Caco-2 (cell line): ENCODE data around the gene SBNO1. TPM values are rescaled to one million over a fixed set of nuclear protein-coding genes. Genes with fewer than 3 reads are reported as not detected.
"Not testable (repeated sequence)": the region's sequence is repeated elsewhere in the genome, so short reads cannot be mapped to it uniquely, and the experiment has no call there.

Experiments used
- BruUV-seq: library from RNA; stranded (reverse); fragments of 400-500 nt; replicated peaks from 2 replicates; lab custom pipeline; 2021; lab: Mats Ljungman, UMichigan
- CTCF ChIA-PET: fragments of 300-600 bp; sonication (Branson Sonifier 250); formaldehyde crosslinking; loops from one replicate; lab custom pipeline; 2022; ENCODE audit warnings: antibody characterized with exemption; lab: Charles Lee
- POLR2A ChIA-PET: fragments of 300-600 bp; sonication (Branson Sonifier 250); formaldehyde crosslinking; loops from one replicate; lab custom pipeline; 2022; ENCODE audit warnings: antibody characterized with exemption; lab: Charles Lee
- DNase-seq, 2 experiments: peaks; one replicate each; pipeline versions ENCODE4 v3.0.0 to v3.0.0-alpha.2; 2020 to 2022
- H3K27me3 ChIP-seq: replicated peaks from 2 replicates; pipeline ENCODE4 v1.6.0; 2011; ENCODE audit warnings: low read length; ENCODE audit not compliant: control insufficient read depth, insufficient read depth
- H3K36me3 ChIP-seq: 2 replicates; pipeline ENCODE4 v1.5.1; 2011; ENCODE audit warnings: low read length; ENCODE audit not compliant: control insufficient read depth, insufficient read depth
- H3K4me1 ChIP-seq: fragments of 250-450 bp; sonication (Bioruptor Pico); 2 replicates; pipeline ENCODE4 v1.5.1; 2020; ENCODE audit warnings: mild to moderate bottlenecking
- H3K4me3 ChIP-seq: 2 replicates; pipeline ENCODE4 v1.5.1; 2011; ENCODE audit warnings: low read depth, mild to moderate bottlenecking, control low read depth, low read length
- H3K9me3 ChIP-seq: fragments of 250-450 bp; sonication (Bioruptor Pico); 2 replicates; pipeline ENCODE4 v1.5.1; 2020; ENCODE audit warnings: mild to moderate bottlenecking, moderate library complexity
- H3K27ac Mint-ChIP-seq: one replicate; pipeline ENCODE4 v1.8.0; 2022; ENCODE audit warnings: mixed read lengths; ENCODE audit not compliant: unreplicated experiment
- H3K27me3 Mint-ChIP-seq: one replicate; pipeline ENCODE4 v1.8.0; 2022; ENCODE audit warnings: mixed read lengths; ENCODE audit not compliant: insufficient read depth, unreplicated experiment
- H3K36me3 Mint-ChIP-seq: one replicate; pipeline ENCODE4 v1.8.0; 2022; ENCODE audit warnings: mild to moderate bottlenecking, mixed read lengths; ENCODE audit not compliant: insufficient read depth, unreplicated experiment
- H3K4me1 Mint-ChIP-seq: one replicate; pipeline ENCODE4 v1.8.0; 2022; ENCODE audit warnings: low read depth, mixed read lengths; ENCODE audit not compliant: unreplicated experiment
- H3K4me3 Mint-ChIP-seq: one replicate; pipeline ENCODE4 v1.8.0; 2022; ENCODE audit warnings: mild to moderate bottlenecking, moderate library complexity, mixed read lengths; ENCODE audit not compliant: unreplicated experiment
- H3K9me3 Mint-ChIP-seq: one replicate; pipeline ENCODE4 v1.8.0; 2022; ENCODE audit warnings: mixed read lengths; ENCODE audit not compliant: unreplicated experiment
- CTCF ChIP-seq, 2 experiments: fragments of 200-600 bp in 1 of 2; IDR thresholded peaks; 1 replicate in 1 of 2; 2 replicates in 1 of 2; pipeline versions ENCODE4 v1.5.1 to v1.8.0; 2011 to 2022; ENCODE audit warnings: antibody characterized with exemption in 1 of 2, control low read depth in 1 of 2, inconsistent platforms in 1 of 2, low read depth in 1 of 2, low read length in 1 of 2, mild to moderate bottlenecking in 1 of 2, moderate library complexity in 1 of 2; ENCODE audit not compliant: insufficient read depth in 1 of 2, severe bottlenecking in 1 of 2, unreplicated experiment in 1 of 2
- intact Hi-C: fragments of 100-400 bp; cut with micrococcal nuclease; formaldehyde crosslinking; loops from one replicate; pipeline ENCODE4 v1.10.0; 2022; ENCODE audit not compliant: unreplicated experiment
- total RNA-seq: library from RNA; stranded (reverse); gene quantifications from 2 replicates; pipeline ENCODE4 v1.2.3, GENCODE V29; 2022

SBNO1 gene
- total RNA-seq, 1 experiment from 2014 or later = 53.8 TPM

- DNase-seq, H3K27me3 Mint-ChIP-seq, H3K4me1 ChIP-seq, BruUV-seq, H3K9me3 ChIP-seq, H3K4me3 Mint-ChIP-seq, H3K36me3 ChIP-seq, H3K27me3 ChIP-seq, intact Hi-C loops, H3K27ac Mint-ChIP-seq, H3K4me1 Mint-ChIP-seq, H3K9me3 Mint-ChIP-seq, H3K4me3 ChIP-seq, CTCF ChIA-PET: not testable (repeated sequence)
- POLR2A ChIA-PET = interaction anchor here (0.6 kb wide), 1 partner anchor 1181 kb away, joined by 6 read pairs; no protein-coding TSS in a partner anchor
- peaks cover 64% of the 10 kb centered on the region for H3K36me3 Mint-ChIP-seq
These were observed 42.6 kb upstream of the SBNO1 start for GRCh38 chr12:123407269-123407668.

GRCh38 chr12:123404581-123404980, 39.9 kb upstream of the SBNO1 start:
- intact Hi-C loops = no loop called here
- BruUV-seq = no TSS peak
- Mint-ChIP-seq H3K9me3 (no peaks in the 10 kb centered on the region), H3K4me1 (no peaks in the 10 kb centered on the region), H3K27ac (no peak overlapping the region), H3K36me3 (peaks cover 77% of the 10 kb centered on the region), H3K27me3 (no peaks in the 10 kb centered on the region), H3K4me3 (no peak overlapping the region)
- no peaks in the 10 kb centered on the region for H3K9me3 ChIP-seq
- ChIA-PET POLR2A (no interaction called here), CTCF (no interaction called here)
- no peak for DNase-seq
- no peaks in the 10 kb centered on the region for H3K27me3 ChIP-seq
- H3K4me3 ChIP-seq = no peak overlapping the region
- H3K4me1 ChIP-seq = no peaks in the 10 kb centered on the region
- no peaks in the 10 kb centered on the region; the same call in 1 of the 2 replicates for H3K36me3 ChIP-seq
- TF ChIP-seq CTCF (IDR thresholded peaks at IDR 0.05; ENCODE audit: insufficient read depth in 1 of 2, low read depth in 1 of 2, low read length in 1 of 2, severe bottlenecking in 1 of 2, unreplicated experiment in 1 of 2) = no peak

GRCh38 chr12:123401753-123402683, 37.4 kb upstream of the SBNO1 start:
- ChIA-PET CTCF (interaction anchor here (0.5 kb wide), 1 partner anchor 41 kb away, joined by 3 read pairs; no protein-coding TSS in a partner anchor), POLR2A (no interaction called here)
- Histone ChIP-seq H3K4me1 (no peaks in the 10 kb centered on the region), H3K27me3 (no peaks in the 10 kb centered on the region), H3K36me3 (no peaks in the 10 kb centered on the region; the same call in 1 of the 2 replicates), H3K4me3 (no peak overlapping the region), H3K9me3 (no peaks in the 10 kb centered on the region)
- intact Hi-C loops = no loop called here
- Mint-ChIP-seq H3K4me3 (no peak overlapping the region), H3K36me3 (peaks cover 85% of the 10 kb centered on the region), H3K4me1 (no peaks in the 10 kb centered on the region), H3K9me3 (no peaks in the 10 kb centered on the region), H3K27ac (no peak overlapping the region), H3K27me3 (no peaks in the 10 kb centered on the region)
- no TSS peak for BruUV-seq
- no peak for TF ChIP-seq CTCF (IDR thresholded peaks at IDR 0.05; ENCODE audit: insufficient read depth in 1 of 2, low read depth in 1 of 2, low read length in 1 of 2, severe bottlenecking in 1 of 2, unreplicated experiment in 1 of 2)
- no peak for DNase-seq
